ENCODE results near the gene MGAT4A. TPM values are rescaled to one million over a fixed set of nuclear protein-coding genes. Genes with fewer than 3 reads are reported as not detected.

Gene MGAT4A
- total RNA-seq, 3 donors from 2014 or later = 73.8 to 158 (median 138) TPM

- DNase-seq (peak; percentile 82 to 87 (median 82)), ATAC-seq (peak; percentile 84)
- intact Hi-C loops (cut with DNase I, micrococcal nuclease) = no loop called here
- Histone ChIP-seq H3K4me1 (ENCODE audit: low read depth) (peaks cover 86% of the 10 kb centered on the region), H3K4me3 (no peak overlapping the region), H3K9me3 (no peaks in the 10 kb centered on the region), H3K36me3 (ENCODE audit: low read depth) (no peaks in the 10 kb centered on the region)
- no peak for TF ChIP-seq CTCF (IDR thresholded peaks at IDR 0.05)
Measured at GRCh38 chr2:98702127-98702802, 28.7 kb downstream of the MGAT4A start.

- Histone ChIP-seq H3K36me3 (ENCODE audit: low read depth) (no peaks in the 10 kb centered on the region), H3K4me3 (no peak overlapping the region), H3K4me1 (ENCODE audit: low read depth) (peaks cover 88% of the 10 kb centered on the region), H3K9me3 (no peaks in the 10 kb centered on the region)
- intact Hi-C loops (cut with DNase I, micrococcal nuclease) = no loop called here
- no peak for ATAC-seq
- TF ChIP-seq CTCF (IDR thresholded peaks at IDR 0.05) = no peak
- no peak for DNase-seq
Measured at GRCh38 chr2:98701230-98701629, 29.7 kb downstream of the MGAT4A start.

GRCh38 chr2:98698896-98699295 is 32.0 kb downstream of the MGAT4A start:
- Histone ChIP-seq H3K4me3 (no peak overlapping the region), H3K4me1 (ENCODE audit: low read depth) (peaks cover 75% of the 10 kb centered on the region), H3K36me3 (ENCODE audit: low read depth) (no peaks in the 10 kb centered on the region), H3K9me3 (no peaks in the 10 kb centered on the region)
- ATAC-seq = peak; percentile 29
- no peak for TF ChIP-seq CTCF (IDR thresholded peaks at IDR 0.05)
- intact Hi-C loops (cut with DNase I, micrococcal nuclease) = no loop called here
- DNase-seq = no peak

GRCh38 chr2:98697651-98698337 is 33.1 kb downstream of the MGAT4A start:
- ATAC-seq (peak; percentile 28), DNase-seq (no peak)
- H3K9me3 ChIP-seq = no peaks in the 10 kb centered on the region
- H3K4me1 ChIP-seq (ENCODE audit: low read depth) = peaks cover 67% of the 10 kb centered on the region
- H3K4me3 ChIP-seq = no peak overlapping the region
- TF ChIP-seq CTCF (IDR thresholded peaks at IDR 0.05) = no peak
- intact Hi-C loops (cut with DNase I, micrococcal nuclease) = no loop called here
- no peaks in the 10 kb centered on the region for H3K36me3 ChIP-seq (ENCODE audit: low read depth)

- Histone ChIP-seq H3K36me3 (ENCODE audit: low read depth) (no peaks in the 10 kb centered on the region), H3K9me3 (no peaks in the 10 kb centered on the region), H3K4me1 (ENCODE audit: low read depth) (peaks cover 61% of the 10 kb centered on the region), H3K4me3 (no peak overlapping the region)
- no peak for DNase-seq
- intact Hi-C loops (cut with DNase I, micrococcal nuclease) = no loop called here
- no peak for ATAC-seq
- no peak for TF ChIP-seq CTCF (IDR thresholded peaks at IDR 0.05)
Measured at GRCh38 chr2:98696200-98696599, 34.7 kb downstream of the MGAT4A start.
